Midbrain (tissue), 1 donor: ENCODE data around the gene YIPF2.
A peak's percentile ranks its signal among the peaks of the same experiment; 100 is the strongest.
"Not testable (repeated sequence)": the region's sequence is repeated elsewhere in the genome, so short reads cannot be mapped to it uniquely, and the experiment has no call there.

Source experiments
- DNase-seq: peaks from one replicate; lab custom pipeline; 2025; lab: John Stamatoyannopoulos, UW

The YIPF2 gene

GRCh38 chr19:10941649-10942048 is 13.2 kb upstream of the YIPF2 start:
- DNase-seq = not testable (repeated sequence)

- peak; percentile 49 for DNase-seq
Measured at GRCh38 chr19:10936661-10937084, 8.2 kb upstream of the YIPF2 start.

- DNase-seq = no peak
Measured at GRCh38 chr19:10935371-10936059, 7.1 kb upstream of the YIPF2 start.

DNA sequence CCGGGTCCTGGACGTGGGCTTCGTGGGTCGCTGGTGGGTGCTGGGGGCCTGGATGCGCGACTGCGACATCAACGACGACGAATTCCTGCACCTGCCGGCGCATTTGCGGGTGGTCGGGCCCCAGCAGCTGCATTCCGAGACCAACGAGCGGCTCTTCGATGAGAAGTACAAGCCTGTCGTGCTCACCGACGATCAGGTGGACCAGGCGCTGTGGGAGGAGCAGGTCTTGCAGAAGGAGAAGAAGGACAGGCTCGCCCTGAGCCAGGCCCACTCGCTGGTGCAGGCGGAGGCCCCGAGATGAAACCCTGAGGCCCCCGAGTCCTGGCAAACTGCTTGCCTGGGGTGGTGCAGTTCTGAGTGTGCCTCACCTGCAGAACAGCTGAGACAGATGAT is 959 bp upstream of the YIPF2 start:
- DNase-seq = no peak

DNA sequence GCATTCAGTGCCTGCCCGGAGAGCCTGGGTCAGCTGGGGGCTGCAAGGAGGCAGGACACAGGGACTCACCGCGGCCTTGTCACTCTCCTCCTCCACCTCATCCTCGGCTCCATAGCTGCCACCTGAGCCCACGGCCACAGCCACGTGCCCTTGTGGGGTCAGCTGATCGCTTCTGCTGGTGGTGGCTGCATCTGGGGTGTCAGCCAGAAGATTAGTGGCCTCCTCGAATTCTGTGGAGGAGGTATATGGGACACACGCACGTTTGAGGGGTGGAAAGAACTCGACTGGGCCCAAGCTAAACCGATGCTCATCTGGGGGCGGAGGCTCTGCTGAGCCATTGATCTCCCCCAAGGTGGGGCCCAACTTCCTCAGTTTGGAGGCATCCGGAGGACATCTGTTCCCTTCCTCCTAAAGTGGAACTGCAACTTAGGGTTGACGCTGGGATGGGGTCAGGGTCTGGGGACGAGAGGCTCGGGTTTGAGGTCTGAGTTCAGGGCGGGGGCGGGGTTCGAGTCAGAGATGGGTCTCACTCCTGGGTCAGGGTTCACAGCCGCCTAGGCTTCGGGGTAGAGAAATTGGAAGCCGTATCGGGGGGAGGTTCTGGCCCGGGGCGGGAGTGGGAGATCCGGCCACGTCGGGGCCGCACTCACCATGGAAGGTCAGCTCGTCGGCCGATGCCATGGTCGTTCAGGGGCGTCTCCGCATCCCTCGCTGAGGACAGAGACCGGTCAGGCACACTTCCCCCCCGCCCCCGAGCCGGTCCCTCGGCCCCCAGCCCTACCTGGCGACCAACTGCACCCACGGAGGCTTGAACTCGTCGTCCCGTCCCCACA is 493 bp downstream of the YIPF2 start:
- DNase-seq = no peak

DNA sequence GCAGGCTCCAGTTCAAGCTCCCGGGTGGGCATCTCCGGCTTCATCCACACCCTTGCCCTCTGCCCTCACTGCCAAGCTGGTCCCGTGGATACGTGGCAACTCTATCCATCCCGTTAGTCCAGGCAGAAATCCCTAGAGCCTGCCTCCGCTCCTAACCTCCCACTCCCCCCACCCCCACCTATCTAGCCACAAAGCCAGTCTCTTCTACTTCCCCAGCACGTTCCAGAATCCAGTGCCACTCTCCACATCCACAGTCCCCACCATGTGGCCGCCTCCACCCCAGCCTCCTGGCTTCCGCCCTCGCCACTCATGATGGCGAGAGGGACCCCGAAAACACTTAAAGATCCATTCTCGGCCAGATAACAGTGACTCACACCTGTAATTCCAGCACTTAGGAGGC is 3.8 kb downstream of the YIPF2 start:
- DNase-seq = no peak

DNA sequence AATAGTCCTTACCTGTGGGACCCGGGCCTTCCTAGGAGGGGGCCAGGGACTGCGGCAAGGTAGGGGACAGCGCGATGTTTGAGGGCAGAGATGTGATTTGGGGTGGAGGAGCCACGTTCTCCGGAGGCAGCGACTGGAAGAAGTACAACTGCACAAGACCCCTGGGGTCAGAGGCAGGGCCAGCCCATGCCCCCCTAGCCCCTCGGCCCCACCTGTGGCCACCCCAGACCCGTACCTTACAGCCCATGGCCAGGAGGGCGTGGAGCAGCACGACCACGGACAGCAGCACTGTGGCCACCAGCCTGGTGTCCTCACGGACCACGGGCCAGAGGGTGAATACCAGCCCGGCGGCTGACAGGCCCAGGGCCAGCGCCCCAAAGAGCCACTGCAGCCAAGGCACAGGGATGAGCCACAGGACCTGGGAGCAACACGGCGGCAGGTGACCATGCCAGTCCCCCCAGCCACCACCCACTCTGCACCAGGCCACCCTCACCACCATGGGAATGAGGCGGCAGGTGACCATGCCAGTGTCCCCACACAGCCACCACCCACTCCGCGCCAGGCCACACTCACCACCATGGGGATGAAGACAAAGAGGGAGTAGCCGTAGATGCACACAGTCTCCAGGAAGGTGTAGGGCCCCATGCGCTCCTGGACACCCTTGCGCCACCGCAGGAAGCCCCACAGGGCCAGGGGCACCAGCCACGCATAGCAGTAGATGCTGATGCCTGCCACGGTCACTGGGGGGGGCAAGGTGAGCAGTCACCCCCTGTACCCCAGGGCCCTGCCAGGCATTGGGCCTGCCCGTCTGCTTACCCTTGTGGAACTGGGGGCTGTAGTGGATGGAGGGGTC is 5.0 kb downstream of the YIPF2 start:
- DNase-seq = no peak

- no peak for DNase-seq
Measured at GRCh38 chr19:10922638-10923014, 5.8 kb downstream of the YIPF2 start.

- no peak for DNase-seq
Measured at GRCh38 chr19:10921910-10922637, 6.4 kb downstream of the YIPF2 start.

GRCh38 chr19:10921199-10921909 is 7.1 kb downstream of the YIPF2 start:
- no peak for DNase-seq

GRCh38 chr19:10920781-10921180 is 7.7 kb downstream of the YIPF2 start:
- no peak for DNase-seq

GRCh38 chr19:10920288-10920655 is 8.2 kb downstream of the YIPF2 start:
- no peak for DNase-seq

DNA sequence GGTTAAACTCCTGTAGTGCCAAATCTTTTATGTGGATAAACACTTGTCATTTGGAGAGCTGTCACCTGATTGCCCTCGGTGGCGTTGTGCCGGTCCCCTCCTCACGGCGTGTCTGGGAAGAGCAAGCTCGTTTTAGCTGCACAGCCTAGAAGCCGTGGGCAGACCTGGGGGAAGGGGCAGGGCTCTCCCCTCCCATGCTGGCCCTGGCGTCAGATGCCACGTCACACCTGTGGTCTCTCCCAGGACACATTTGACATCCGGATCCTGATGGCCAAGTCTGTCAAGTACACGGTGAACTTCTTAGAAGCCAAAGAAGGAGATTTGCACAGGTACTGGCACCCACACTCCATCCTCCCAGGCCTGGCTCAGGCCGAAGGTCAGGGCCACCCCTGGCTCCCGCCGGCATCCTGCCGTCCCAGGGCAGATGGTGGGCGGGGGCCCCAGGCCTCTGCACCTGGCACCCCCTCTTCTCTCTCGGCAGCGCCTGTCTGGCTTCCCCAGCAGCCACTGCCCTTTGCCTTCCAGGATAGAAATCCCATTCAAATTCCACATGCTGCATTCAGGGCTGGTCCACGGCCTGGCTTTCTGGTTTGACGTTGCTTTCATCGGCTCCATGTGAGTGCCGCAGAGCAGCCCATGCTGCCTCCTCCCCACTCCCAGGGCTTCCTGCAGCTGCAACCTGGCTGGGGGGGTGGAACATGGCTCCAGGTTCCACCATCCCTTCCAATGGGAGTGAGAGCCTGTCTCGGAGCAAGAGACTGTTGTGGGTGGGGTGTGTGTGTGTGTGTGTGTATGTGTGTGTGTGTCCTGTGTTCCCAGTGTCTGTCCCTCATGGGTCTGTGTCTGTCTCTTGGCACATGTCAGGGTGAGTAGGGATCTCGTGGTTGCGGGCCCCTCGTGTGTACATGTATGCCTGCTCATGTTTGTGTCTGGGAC is 8.8 kb downstream of the YIPF2 start:
- DNase-seq = no peak

DNA sequence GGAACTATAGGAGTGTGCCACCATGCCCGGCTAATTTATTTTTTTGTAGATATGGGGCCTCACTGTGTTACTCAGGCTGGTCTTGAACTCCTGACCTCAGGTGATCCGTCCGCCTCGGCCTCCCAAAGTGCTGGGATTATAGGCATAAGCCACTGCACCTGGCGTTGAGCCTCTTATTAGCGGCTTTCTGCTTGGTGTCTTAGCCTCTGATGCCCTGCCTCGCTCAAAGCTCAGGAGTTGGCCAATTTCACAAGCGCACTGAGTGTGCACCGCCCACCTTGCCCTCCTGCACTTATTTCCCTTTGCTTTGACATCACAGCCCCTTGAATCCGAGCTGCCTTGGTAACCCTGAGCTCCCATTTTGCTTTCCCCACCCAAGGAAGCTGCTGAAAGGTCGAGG is 10.1 kb downstream of the YIPF2 start:
- DNase-seq = no peak

- no peak for DNase-seq
Measured at GRCh38 chr19:10916602-10917001, 11.8 kb downstream of the YIPF2 start.

DNA sequence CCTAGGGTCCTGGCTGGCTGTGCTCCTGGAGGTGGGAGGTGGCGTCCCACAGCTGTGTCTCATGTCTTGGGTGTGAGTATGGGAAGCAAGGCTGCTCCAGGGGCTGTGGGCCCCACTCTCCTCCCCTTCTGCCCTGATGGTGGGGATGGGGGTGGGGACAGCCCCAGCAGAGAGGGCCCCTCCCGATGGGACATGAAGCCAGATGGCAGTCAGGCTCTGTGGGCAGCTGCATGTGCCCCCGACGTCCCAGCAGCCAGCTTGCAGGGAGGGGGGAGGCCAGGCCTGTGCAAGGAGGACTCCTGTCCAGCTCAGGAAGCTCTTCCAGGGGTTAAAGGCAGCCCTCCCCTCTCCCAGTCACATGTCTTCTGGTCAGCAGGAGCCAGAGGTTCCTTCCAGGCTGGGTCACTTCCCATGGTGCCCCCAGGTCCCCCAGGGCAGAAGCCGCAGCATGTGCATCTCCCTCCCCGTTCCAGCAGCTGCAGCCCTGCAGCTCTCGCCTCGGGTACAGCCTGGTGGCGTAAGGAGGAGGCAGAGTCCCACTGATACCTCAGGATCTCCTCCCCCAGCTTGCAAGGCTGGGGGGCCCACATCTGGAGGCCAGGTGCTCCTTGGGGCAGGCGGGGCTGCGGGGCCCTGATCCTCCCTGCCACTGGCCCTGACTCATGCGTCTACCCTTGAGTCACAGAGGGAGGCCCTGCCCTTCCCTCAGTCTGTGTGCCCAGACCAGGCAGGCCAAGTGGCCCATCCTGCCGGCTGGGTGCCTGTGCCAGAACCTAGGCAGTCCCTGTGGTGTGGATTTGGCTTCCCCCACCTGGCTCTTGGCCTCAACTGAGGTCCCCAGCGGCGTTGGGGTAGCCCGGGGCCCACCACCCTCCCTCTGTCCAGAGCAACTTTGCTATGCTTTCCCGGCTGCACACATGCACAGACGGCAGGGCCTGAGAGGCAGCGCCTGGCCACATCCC is 13.0 kb downstream of the YIPF2 start:
- DNase-seq = no peak

DNA sequence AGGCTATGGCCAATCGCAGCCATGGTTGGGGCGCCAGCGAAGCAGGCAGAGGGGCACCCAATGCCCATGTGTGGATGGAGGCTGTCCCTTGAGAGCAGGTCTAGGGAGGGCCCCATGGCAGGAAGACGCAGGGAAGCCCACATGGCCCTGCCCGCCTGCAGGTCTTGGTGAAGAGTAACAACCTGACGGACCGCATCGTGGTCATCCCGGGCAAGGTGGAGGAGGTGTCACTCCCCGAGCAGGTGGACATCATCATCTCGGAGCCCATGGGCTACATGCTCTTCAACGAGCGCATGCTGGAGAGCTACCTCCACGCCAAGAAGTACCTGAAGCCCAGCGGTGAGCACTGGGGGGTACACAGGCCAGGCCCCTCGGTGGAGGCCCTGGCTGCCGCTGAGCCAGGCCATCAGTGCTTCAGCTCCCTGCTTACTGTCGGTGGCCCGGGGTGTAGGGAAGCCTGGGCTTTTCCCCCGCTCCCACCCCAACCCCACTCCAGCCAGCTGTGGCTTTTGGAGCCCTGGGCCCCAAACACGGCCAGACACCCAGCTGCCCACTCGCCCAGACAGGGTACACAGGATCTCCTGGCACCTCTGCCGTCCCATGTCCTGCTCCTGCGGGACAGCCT is 14.6 kb downstream of the YIPF2 start:
- DNase-seq = no peak

DNA sequence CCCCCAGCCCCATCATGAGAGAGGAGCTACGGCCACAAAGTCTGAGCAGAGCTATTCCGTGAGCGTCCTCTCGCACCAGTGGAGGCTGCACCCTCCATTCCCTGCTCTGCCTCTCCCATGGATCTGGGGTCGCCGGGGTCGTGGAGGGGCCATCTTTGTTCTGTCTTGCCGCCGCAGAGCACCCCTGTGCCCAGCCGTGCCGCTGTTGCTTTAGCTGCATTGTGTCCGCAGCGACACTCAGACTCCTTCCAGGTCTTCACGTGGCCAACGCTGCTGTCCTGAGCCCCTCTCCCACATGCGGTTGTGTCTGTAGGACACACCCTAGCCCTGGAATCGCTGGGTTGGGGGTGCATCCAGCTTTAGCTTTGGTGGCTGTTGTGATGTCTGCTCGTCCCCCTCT is 15.8 kb downstream of the YIPF2 start:
- DNase-seq = no peak
